ENCODE data around the gene ASIC2. TPM values are rescaled to one million over a fixed set of nuclear protein-coding genes. Genes with fewer than 3 reads are reported as not detected.

Gene ASIC2
- total and polyA plus RNA-seq, 9 of the 15 experiments (the other 6 are each of a cell fraction or from before 2014, with no cell fraction given): not detected

GRCh38 chr17:33214996-33215395 is 78.1 kb downstream of the ASIC2 start (continued):
- no peak for TF ChIP-seq MLLT1 (IDR thresholded peaks at IDR 0.05)

- no TSS peak for BruUV-seq (replicated peaks)
- Histone ChIP-seq H3K9me3 (replicated peaks; ENCODE audit: control insufficient read depth, insufficient read depth, low read depth, low read length) (no peaks in the 10 kb centered on the region), H4K20me1 (replicated peaks; ENCODE audit: control insufficient read depth, insufficient read depth, low read length) (0 out of 2 replicates have a peak, but pooled peaks cover 6% of the 10 kb centered on the region), H3K4me1 (replicated peaks in 1 of 2; ENCODE audit: control insufficient read depth in 2 of 2, insufficient read depth in 2 of 2, low read length in 2 of 2) (no peaks in the 10 kb centered on the region), H3K79me2 (ENCODE audit: control insufficient read depth, insufficient read depth, low read length) (no peaks in the 10 kb centered on the region), H3K4me3 (no peak overlapping the region), H2AFZ (ENCODE audit: low read depth, low read length) (no peak overlapping the region), H3K36me3 (ENCODE audit: control insufficient read depth, insufficient read depth, low read length) (no peaks in the 10 kb centered on the region), H3K9ac (ENCODE audit: insufficient read depth in 1 of 2, low read depth in 2 of 2, low read length in 2 of 2) (no peak overlapping the region), H3K4me2 (ENCODE audit: insufficient read depth, low read length) (no peak overlapping the region), H3K27me3 (ENCODE audit: control insufficient read depth in 2 of 2, insufficient read depth in 2 of 2, low read length in 2 of 2) (peaks cover 2 to 18% of the 10 kb centered on the region in 2 experiments; a peak in 2 of 5 replicates), H3K27ac (ENCODE audit: extremely low read depth, low read depth, low read length) (no peak overlapping the region), H3K9me1 (ENCODE audit: control insufficient read depth, insufficient read depth, low read length) (no peaks in the 10 kb centered on the region)
- intact Hi-C loops (cut with micrococcal nuclease): no loop called here
- ChIA-PET POLR2A (interaction anchor here (1.6 kb wide), 1 partner anchor 10 kb away, joined by 3 read pairs; no protein-coding TSS in a partner anchor), CTCF (ENCODE audit: low intra/inter-chr PET ratio) (no interaction called here)
- ATAC-seq (no peak), DNase-seq (ENCODE audit: extremely low read depth in 1 of 4, low spot score in 3 of 4) (no peak), FAIRE-seq (no peak)
- in situ Hi-C loops (cut with MboI): no loop called here
- TF ChIP-seq COPS2 (conservative IDR thresholded peaks at IDR 0.05) (no peak), SIN3A (IDR thresholded peaks at IDR 0.05; ENCODE audit: borderline replicate concordance in 2 of 2, control insufficient read depth in 1 of 2, low read depth in 2 of 2, low read length in 2 of 2) (no peak)
- WGBS (ENCODE audit: insufficient coverage, low coverage, missing lambda C conversion rate): 0% methylated on average over 2 of the region's 2 CpGs
These were observed 82.8 kb downstream of the ASIC2 start for GRCh38 chr17:33210285-33210684.
